SW 1271 (cell line): ENCODE results near the gene ACTL10.

Experiments
- DNase-seq, 2 experiments: peaks; one replicate each; lab custom pipeline; 2025; lab: John Stamatoyannopoulos, UW

Gene ACTL10

DNA sequence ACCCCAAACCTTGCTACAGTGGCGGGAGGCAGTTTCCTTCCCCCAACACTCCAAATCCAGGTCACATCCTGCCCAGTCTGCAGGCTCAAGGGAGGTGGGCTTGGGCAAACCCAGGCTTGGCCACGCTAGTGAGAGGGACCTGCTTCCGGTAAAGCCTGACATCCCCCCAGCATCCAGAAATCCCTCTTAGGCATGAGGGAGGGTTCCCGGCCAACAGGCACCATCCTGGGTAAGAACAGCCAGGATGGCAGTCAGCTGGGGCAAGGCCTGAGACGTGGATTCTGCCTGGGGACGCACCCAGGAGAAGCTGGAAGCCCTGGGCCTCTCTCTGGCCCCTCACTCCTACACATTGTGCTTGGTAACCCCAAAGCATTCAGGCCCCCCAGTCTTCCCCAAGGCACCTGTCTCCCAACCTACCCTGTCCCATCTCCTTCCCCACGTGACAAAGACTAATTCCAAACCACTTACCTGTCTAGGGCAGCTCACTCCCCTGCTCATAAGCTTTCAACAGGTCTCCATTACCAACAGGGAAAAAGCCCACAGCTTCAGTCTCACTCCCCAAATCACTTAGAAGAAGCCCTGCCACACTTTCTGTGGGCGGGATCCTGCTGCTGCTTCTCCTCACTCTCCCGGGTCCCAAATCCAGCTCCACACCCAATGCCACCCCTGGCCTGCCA, 2.5 kb upstream of the ACTL10 start:
- DNase-seq, result no peak

DNA sequence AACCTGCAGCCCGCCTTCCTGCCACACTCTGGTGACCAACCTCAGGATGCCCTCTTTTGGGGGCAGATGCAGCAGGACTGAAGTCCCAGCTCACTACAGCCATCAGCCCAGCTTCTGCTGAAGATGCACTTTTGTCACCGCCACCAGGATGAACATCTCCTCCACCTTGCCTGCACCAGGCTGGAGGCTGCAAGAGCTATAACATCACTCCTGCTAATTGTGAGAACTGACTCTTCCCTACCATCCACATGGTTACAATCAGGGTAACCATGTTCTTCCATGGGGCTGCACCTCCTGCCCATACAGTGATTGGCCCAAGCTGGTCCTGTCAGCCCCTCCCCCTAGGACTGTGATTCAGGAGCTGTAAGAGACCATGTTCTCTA, 2.0 kb upstream of the ACTL10 start:
- peak in 1 of 2 experiments; percentile 63 for DNase-seq

DNA sequence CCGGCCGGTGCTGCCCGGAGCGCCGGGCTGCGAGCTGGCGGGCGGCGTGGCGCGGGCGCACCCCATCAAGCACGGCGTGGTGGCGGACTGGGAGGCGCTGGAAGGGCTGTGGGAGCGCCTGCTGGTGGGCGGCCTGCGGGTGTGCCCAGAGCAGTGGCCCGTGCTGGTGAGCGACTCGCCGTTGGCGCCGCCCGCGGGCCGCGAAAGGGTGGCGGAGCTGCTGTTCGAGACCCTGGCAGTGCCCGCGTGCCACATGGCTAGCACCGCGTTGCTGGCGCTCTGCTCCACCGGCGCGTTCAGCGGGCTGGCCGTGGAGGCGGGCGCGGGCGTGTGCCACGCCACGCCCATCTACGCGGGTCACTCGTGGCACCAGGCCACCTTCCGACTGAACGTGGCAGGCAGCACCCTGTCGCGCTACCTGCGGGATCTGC, 517 bp downstream of the ACTL10 start:
- DNase-seq, result no peak

DNA sequence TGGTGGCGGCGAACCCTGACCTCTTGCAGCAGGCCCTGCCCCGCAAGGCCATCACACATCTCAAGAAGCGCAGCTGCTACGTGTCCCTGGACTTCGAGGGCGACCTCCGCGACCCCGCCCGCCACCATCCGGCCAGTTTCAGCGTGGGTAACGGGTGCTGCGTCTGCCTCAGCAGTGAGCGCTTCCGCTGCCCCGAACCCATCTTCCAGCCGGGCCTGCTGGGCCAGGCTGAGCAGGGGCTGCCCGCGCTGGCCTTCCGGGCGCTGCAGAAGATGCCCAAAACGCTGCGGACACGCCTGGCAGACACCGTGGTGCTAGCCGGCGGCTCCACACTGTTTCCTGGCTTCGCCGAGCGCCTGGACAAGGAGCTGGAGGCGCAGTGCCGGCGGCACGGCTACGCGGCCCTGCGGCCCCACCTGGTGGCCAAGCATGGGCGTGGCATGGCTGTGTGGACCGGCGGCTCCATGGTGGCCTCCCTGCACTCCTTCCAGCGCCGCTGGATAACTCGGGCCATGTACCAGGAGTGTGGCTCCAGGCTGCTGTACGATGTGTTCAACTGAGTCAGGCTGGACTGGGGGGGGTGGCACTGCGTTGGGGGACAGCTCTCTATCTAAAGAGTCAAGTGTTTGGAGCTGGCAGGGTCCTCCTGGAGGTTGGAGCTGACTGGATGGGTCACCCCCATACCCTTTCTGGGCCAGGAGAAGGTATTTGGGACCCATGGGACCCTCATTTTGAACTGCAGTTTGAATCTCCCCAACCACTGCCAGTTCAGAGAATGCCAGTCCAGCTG, 1.1 kb downstream of the ACTL10 start:
- peak; percentile 55 to 77 for DNase-seq

DNA sequence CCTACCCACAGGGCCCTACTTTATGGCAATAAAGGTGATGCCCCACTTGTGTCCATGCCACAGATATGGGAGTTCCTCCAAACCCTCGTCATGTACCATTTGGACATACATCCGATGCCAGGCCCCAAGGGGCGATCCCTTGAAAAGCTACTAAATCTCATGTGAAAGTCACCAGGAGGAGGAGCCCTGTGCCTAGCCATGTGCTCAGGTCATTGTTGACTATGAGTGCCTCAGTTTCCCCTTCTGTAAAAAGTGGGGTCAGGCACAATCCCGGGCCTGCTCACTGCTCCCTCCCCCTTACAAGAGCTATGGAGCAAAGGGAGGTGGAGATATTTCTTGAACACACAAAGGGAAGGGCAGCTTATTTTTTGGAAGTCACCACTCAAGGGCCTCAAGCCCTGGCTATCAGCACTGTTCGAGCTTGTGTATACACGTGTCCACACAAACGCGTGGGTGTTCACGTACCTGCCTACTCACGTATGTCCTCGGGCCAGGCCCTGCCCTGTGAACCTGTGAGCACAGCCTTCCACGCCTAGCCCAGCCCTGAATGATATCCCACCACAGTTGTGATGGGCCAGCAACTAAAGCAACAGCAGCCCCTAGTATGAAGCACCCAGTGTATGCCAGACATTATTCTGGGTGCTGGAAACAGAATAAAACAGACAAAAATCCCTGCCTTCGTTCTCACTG, 1.9 kb downstream of the ACTL10 start:
- DNase-seq, result no peak

DNA sequence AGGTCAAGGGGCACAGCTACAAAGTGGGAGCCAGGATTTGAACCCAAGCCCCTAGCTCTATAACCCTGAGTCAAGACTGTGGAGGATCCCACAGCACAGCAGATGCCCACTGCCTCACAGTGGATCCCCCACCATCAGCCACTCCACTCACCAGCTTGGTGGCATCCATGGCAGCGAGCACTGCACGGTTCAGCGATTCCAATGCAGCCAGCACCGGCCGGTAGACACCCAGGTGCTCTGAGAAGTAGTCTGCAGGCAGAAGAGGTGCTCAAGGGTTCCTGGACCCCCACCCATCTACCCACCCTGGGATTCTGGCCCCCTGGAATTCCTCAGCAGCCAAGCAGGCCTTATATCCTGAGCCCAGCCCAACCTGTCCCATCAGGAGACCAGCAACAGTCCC, 2.5 kb downstream of the ACTL10 start:
- DNase-seq, result no peak

DNA sequence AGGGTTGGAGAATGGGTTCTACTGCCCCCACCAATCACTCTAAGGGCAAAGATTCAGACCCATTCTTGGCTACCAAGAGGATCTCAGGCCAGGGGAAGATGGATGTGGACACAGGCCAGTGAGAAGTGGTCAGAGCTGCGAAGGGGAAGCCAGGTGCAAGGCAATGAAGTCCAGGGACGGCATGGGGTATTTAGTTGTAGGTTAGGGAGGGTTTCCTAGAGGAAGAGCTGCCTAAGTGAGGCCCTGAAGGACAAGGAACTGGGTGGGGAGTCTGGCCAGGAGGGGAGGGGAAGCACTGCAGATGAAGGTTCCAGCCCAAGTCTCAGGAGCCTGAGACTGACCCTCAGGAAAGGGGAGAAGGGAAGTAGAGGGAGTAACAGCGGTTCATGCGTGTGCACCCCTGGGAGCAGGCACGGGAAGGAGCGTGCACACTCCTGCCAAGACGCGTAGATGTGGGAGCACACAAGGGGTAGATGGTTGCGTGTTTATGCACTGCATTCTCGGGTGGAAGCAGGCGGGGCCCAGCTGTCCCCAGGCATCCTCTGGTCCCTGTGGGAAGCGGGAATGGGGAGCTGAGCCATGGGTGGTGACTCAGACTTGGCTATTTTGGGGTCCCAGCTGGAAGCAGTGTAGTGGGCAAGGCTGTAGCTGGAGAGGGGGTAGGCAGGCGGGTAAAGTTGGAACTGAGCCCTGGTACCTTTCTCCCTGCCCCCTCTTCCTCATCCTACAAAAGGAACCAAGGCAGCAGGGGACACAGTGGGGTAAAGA, 3.3 kb downstream of the ACTL10 start:
- no peak for DNase-seq

DNA sequence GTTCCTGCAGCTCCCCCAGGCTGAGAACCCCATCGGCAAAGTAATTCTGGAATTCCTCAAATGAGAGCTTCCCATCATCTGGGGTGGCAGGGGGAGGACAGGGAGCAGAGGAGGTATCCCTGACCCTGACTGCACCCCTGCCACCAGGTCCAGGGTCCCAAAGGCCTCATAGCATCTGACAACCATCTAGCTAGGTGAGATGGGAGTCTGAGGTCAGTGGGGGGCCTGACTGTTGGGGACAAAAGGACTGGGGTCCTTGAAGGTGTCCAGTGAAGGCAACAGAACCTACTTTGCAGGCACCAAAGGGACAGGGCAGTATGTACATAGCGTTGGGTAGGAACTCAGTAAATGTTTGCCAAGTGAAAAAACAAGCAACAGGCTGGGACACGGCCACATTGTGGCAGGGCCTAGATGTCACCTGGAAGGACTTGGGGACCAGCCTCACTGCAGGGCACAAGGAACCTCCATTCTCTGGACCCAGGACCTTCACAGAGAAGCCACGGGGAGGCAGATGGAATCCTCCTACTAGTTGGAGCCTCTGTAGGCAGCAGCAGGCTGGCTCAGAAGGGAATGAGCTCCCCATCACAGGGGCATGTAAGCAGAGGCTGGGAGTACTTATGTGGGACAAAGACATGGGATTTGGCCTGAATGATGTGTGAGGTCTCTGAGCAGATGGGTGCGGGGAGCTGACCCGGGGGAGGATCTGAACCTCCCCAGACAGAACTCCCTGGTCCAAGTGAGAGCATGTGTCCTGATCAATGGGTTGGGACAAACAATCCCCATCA, 4.2 kb downstream of the ACTL10 start:
- no peak for DNase-seq

DNA sequence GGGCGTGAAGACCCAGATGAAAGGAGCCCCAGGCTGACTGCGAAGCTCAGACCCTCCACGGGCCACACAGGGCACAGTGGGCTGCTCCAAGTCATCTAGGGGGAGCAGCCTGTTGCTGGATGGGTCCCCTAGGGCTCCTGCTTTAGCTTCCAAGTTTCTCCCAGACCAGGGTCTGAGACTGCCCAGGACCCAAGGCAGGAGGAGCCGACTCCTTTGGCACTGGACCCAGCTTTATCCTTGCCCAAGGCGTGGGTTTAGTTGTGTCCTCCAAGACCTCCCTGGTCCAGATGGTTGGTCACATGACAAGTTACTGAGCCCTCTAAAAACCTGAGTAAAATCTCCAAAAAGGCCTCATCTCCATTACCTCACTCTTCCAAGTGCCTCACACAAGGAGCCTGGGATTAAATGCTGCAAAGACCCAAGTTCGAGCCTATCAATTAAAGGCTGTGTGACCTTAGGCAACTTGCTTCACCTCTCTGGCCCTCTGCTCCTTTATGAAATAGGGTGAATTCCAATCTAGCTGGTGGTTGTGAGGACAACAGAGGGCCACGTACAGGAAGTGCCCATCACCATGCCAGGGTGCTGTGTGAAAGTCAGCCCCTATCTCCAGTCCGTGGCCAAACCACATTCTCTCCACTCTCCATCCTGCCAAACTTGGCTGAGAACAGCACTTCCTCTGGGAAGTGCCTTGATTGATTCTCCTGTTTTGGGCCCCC, 5.0 kb downstream of the ACTL10 start:
- no peak for DNase-seq

DNA sequence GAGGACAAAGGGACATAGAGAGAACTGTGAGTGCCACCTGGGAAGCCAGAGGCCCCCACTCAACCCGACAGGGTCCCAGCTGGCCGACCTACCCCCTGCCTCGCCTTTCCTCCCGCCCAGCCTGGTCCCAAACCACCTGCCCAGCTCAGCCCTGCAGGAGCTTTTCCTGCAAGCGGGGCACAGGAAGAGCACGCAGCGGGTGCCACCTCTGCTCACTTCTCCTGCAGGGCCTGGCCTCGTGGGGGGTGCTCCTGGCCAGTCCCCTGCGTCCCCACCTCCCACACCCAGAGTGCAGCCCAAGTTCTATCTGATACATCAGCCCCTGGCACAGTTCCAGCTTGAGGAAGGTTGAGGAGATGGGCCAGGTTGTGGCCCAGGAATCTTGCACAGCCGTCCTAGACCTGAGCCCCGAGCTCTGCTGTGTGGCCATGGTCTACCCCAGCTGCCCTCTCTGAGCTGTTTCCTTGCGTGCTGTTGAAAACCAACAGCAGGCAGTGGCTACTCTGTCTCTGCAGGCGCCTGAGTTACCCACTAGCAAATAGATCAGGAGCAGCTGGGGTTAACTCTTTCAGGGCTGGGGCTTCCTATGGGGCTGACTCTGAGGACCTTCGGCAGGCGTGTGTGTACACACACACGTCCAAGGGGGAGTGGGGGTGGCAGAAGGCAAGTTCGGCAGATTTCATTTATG, 5.8 kb downstream of the ACTL10 start:
- DNase-seq, result no peak

DNA sequence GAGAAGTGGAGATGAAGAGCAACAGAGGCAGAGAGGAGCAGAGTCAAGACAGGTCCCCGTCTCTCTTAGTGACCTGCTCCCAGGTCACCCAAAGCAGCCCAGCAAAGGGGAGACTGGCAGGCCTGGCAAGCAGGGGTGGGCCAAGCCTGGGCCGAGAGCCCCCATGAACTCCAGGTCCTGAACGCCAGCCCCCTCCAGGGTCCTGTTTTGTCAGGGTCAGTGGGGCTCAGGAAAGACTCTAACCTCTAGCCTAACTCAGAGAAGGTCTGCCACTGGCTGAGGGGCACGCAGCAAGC, 6.3 kb downstream of the ACTL10 start:
- DNase-seq, result no peak

DNA sequence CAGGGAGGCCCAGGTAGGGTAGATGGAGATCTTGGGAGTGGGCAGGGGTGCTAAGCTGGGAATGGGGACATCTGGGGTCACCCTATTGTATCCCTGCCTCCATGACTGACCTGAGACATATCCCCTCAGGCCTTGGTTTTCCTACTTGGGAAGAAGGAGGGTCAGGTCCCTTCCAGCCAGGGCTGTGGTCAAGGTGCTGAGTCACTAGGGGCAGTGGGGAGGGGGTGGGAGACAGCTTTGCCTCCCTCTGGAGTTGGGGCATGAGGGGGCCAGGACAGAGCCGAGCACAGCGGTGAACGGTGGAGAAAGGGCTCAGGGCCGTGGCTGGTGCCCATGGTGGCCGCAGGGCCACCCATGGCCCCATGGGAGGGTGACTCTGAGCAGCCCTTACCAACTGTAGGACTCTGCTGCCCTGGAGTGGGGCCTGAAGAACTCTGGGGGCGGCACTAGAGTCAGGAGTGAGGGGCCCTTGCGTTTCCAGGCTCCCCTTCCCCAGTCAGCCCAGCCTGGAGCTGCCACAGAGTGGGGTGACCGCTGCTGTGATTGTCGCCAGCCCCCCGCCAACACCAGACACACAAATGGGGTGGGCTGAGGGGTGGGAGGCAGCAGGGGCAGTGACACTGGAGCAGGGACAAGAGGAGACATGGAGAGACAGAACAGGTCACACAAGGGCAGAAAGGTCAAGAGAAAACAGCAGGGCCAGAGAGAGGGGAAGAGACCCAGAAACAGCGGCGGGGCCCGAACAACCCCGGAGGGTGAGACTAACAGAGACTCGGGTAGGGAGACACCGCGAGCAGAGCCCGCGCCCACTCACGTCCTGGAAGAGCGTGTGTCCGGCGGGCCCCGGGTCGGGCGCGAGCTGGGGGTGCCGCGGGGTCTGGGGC, 6.9 kb downstream of the ACTL10 start:
- DNase-seq, result peak in 1 of 2 experiments; percentile 81

DNA sequence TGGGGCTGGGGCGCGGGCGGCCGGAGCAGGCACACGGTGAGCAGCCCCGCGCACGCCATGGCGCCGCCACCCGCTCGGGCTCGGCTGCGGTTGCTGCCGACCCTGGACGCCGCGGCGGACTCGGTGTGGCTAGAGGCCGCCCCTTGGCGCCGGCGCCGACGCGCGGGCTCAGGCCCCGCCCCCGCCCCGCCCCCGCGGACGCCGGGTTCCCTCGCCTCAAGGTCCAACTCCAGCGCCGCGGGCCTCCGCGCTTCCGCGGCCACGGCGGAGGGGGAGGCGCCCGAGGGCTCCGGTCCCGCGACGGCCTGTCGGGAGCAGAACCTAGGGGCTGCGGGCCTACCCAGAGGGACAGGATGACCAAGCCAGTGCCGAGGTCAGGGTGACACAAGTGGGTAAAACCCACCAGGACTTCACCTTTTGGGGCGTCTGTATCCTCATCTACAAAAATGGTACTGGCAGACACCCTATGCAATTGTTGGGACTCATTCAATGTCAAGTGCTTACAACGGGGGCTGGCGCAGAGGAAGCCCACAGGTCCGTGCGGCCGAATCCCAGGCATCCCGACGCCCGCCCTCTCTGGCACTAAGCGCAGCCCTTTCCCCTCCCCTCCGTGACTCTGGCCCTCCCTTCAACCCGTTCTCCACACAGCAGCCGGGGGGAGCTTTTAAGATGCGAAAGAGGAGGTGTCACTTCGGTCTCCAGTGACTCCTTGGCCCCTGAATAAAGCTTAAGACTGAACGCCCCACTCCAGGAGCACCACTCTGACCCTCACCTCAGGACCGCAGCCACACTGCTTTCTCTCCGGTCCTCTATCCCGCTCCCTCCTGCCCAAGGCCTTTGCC, 7.8 kb downstream of the ACTL10 start, which contains the start of gene NECAB3:
Gene NECAB3, minus strand, starts transcription at position 135 of the 842 bp plus-strand sequence. Its CDS starts 76 bp downstream, at position 59.
- peak; percentile 81 to 88 for DNase-seq

DNA sequence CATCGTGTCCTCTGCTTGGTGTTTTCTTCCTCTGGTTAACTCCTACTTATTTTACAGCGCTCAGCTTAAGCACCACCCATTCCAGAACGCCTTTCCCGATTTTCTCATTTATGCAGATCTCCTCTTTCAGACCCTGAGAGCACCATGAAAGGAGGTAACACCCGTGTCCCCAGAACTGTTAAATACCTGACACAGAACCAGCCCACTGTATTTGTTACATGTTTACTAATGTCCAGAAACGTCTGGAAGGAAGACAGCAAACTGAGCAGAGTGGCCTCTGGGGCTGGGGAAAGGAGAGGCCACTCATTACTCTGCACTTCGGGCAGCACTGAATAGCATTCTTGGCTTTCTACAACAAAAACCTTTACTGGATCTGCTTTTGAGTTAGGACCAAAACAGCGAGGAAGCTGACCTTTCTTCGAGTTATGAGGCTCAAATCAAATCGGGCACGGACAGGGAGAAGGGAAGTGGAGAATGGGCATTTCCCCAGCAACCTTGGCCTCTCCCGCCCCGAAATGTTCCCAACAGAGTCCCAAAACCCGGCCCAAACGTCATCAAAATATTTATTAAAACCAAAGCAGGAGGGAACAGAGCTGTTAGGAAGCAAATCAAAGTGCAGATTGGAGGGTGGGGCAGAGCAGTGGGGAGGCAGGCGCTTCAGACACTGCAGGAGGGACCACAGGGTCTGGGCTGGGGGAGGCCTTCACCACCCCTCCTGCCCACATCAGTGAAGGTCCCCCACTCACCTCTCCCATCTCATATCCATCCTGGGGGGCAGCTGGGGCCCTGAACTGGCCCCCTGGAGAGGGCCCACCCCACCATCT, 8.6 kb downstream of the ACTL10 start:
- no peak for DNase-seq

DNA sequence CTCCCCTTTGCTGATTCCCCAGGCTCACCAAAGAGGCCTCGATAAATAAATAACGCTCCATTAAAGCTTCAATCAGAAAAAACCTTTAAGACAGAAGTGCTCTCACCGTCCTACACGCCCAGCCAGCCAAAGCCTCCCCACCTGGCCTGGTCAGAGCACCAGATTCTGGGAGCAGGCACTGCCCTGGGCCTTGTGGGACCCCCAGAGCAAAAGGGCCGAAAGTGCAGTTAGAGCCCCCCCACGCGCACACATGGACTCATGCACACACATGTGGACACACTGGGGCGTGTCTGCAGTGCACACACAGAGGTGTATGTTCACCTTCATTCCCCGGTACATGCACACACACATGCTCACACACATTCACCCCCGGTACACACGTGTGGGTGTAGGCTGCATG, 9.4 kb downstream of the ACTL10 start:
- no peak for DNase-seq

DNA sequence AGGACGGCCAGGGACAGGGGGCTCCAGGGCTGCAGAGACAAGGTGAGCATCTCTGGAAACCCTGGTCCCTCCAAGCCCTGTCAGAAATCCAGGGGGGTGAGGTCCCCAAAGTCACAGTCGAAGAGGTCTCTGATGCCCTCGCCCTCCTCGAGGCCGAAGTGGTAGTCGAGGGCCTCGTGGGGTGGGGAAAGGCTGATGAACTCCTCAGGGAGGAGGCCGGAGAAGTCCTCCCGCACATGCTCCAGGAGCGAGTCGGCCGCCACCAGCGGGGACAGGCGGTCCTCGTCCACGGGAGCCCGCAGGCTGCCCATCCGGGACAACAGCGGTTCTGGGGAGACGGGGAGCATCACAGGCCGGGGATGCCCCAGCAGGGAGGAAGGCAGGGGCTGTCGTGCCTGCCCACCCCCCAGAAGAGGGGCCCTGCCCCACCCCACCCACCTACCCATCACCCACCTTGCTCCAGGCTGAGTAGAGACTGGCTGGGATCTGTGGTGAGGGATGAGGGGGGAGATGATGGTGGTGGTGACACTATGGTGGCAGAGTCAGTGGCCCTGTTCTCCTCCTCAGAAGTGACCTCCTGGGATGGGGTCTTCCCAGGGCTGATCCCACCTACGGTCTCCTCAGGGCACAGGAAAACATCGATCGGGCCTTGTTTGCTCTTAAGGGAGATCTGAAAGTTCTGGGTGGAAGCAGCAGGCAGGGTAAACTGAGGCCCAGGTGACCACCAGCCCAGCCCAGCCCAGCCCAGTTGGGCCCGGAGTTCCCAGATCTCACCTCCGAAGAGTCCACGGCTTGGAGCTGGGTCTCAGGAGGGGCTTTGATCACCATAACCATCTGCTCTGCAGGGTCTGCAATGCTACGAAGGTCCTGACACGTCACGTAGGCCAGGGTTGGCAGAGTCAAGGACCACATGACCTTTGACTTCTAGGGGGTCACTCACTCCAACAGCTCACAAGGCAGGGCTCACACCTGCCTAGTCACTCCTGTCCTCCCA, 10.2 kb downstream of the ACTL10 start:
- no peak for DNase-seq
